Middle frontal gyrus (tissue), 1 donor: ENCODE data around the gene CRELD1.
"Not testable (repeated sequence)": the region's sequence is repeated elsewhere in the genome, so short reads cannot be mapped to it uniquely, and the experiment has no call there.

Experiments
- DNase-seq: peaks from one replicate; pipeline ENCODE4 v3.0.0-alpha.2; 2015; ENCODE audit warnings: low spot score; ENCODE audit errors: extremely low spot score

Gene CRELD1

GRCh38 chr3:9933561-9934234, at the start of gene CRELD1:
CRELD1 (plus strand) TSS chr3:9933834; CDS start chr3:9934439, 605 bp downstream.
- peak; percentile 94 for DNase-seq

GRCh38 chr3:9884555-9885165, 49.0 kb upstream of the CRELD1 start:
- no peak for DNase-seq

GRCh38 chr3:9886328-9886727, 47.3 kb upstream of the CRELD1 start:
- no peak for DNase-seq

GRCh38 chr3:9887480-9887879, 46.2 kb upstream of the CRELD1 start:
- no peak for DNase-seq

- DNase-seq: no peak
Measured at GRCh38 chr3:9888540-9888939, 45.1 kb upstream of the CRELD1 start.

- no peak for DNase-seq
Measured at GRCh38 chr3:9889405-9889804, 44.2 kb upstream of the CRELD1 start.

GRCh38 chr3:9890249-9891071, 43.2 kb upstream of the CRELD1 start, which contains the start of gene JAGN1:
JAGN1 (plus strand) TSS chr3:9890610; CDS start chr3:9890723, 113 bp downstream.
- peak; percentile 79 for DNase-seq

- DNase-seq: no peak
Measured at GRCh38 chr3:9891072-9891622, 42.5 kb upstream of the CRELD1 start.

GRCh38 chr3:9893739-9894138, 39.9 kb upstream of the CRELD1 start:
- no peak for DNase-seq

- not testable (repeated sequence) for DNase-seq
Measured at GRCh38 chr3:9895715-9896114, 37.9 kb upstream of the CRELD1 start.

GRCh38 chr3:9896755-9897407, 36.8 kb upstream of the CRELD1 start:
- DNase-seq: not testable (repeated sequence)

- DNase-seq: no peak
Measured at GRCh38 chr3:9897408-9898372, 35.9 kb upstream of the CRELD1 start.

- DNase-seq: no peak
Measured at GRCh38 chr3:9898467-9899241, 35.0 kb upstream of the CRELD1 start.

- DNase-seq: no peak
Measured at GRCh38 chr3:9899289-9899791, 34.3 kb upstream of the CRELD1 start.

- DNase-seq: not testable (repeated sequence)
Measured at GRCh38 chr3:9900965-9901415, 32.6 kb upstream of the CRELD1 start.

- DNase-seq: no peak
Measured at GRCh38 chr3:9901967-9902366, 31.7 kb upstream of the CRELD1 start.

GRCh38 chr3:9902372-9903237, 31.0 kb upstream of the CRELD1 start, which contains the start of gene IL17RE:
IL17RE (plus strand) TSS chr3:9902848; CDS start chr3:9902933, 85 bp downstream.
- DNase-seq: no peak

- DNase-seq: no peak
Measured at GRCh38 chr3:9903238-9903624, 30.4 kb upstream of the CRELD1 start.
